Measurements from ENCODE around the gene RPL13.
"Not testable (repeated sequence)": the region's sequence is repeated elsewhere in the genome, so short reads cannot be mapped to it uniquely, and the experiment has no call there.

The RPL13 gene

GRCh38 chr16:89563639-89564392, 3.3 kb downstream of the RPL13 start:
- no peak for DNase-seq

- DNase-seq, result peak; percentile 25
Observed at GRCh38 chr16:89564476-89565255, 4.2 kb downstream of the RPL13 start.

- no peak for DNase-seq
Observed at GRCh38 chr16:89565256-89565505, 4.7 kb downstream of the RPL13 start.

- peak; percentile 66 for DNase-seq
Observed at GRCh38 chr16:89565506-89566372, 5.3 kb downstream of the RPL13 start.

GRCh38 chr16:89567656-89568594, 7.4 kb downstream of the RPL13 start:
- no peak for DNase-seq

- no peak for DNase-seq
Observed at GRCh38 chr16:89569506-89570341, 9.2 kb downstream of the RPL13 start.

GRCh38 chr16:89570342-89570923, 10.0 kb downstream of the RPL13 start:
- no peak for DNase-seq

GRCh38 chr16:89570983-89571598, 10.6 kb downstream of the RPL13 start:
- DNase-seq, result not testable (repeated sequence)

- DNase-seq, result no peak
Observed at GRCh38 chr16:89571636-89572035, 11.2 kb downstream of the RPL13 start.

- no peak for DNase-seq
Observed at GRCh38 chr16:89572073-89572484, 11.6 kb downstream of the RPL13 start.

- no peak for DNase-seq
Observed at GRCh38 chr16:89572485-89573205, 12.2 kb downstream of the RPL13 start.

GRCh38 chr16:89573826-89574680, 13.6 kb downstream of the RPL13 start:
- no peak for DNase-seq

- peak; percentile 55 for DNase-seq
Observed at GRCh38 chr16:89574681-89575246, 14.3 kb downstream of the RPL13 start.

- no peak for DNase-seq
Observed at GRCh38 chr16:89575247-89576152, 15.0 kb downstream of the RPL13 start, which contains the start of gene CPNE7. CPNE7 (plus strand) TSS chr16:89575758; CDS start chr16:89575898, 140 bp downstream.

GRCh38 chr16:89576153-89577054, 15.9 kb downstream of the RPL13 start:
- DNase-seq, result no peak

Measured in stimulated activated CD4-positive, alpha-beta T cell treated with anti-CD3 and anti-CD28 coated beads, Interleukin-4, amount 100 ng/mL, for 24 hours (primary cell).